ENCODE results near the gene MAP6D1.
A peak's percentile ranks its signal among the peaks of the same experiment; 100 is the strongest.

MAP6D1 gene

GRCh38 chr3:183825456-183826161 lies at the start of gene MAP6D1:
Gene MAP6D1, minus strand, starts transcription at chr3:183825577. Its CDS starts 30 bp downstream, at chr3:183825547.
- peak; percentile 28 to 45 for DNase-seq (ENCODE audit: low read depth in 2 of 2)

- no peak for DNase-seq (ENCODE audit: low read depth in 2 of 2)
Observed at GRCh38 chr3:183873914-183874313, 48.5 kb upstream of the MAP6D1 start.

- no peak for DNase-seq (ENCODE audit: low read depth in 2 of 2)
Observed at GRCh38 chr3:183871541-183871940, 46.2 kb upstream of the MAP6D1 start.

GRCh38 chr3:183870563-183870962 lies 45.2 kb upstream of the MAP6D1 start:
- no peak for DNase-seq (ENCODE audit: low read depth in 2 of 2)

- no peak for DNase-seq (ENCODE audit: low read depth in 2 of 2)
Observed at GRCh38 chr3:183868796-183869195, 43.4 kb upstream of the MAP6D1 start.

GRCh38 chr3:183862610-183863009 lies 37.2 kb upstream of the MAP6D1 start:
- DNase-seq (ENCODE audit: low read depth in 2 of 2), result no peak

GRCh38 chr3:183857863-183858262 lies 32.5 kb upstream of the MAP6D1 start:
- DNase-seq (ENCODE audit: low read depth in 2 of 2), result no peak

- DNase-seq (ENCODE audit: low read depth in 2 of 2), result no peak
Observed at GRCh38 chr3:183854318-183855035, 29.1 kb upstream of the MAP6D1 start.

GRCh38 chr3:183845608-183846288 lies 20.4 kb upstream of the MAP6D1 start:
- no peak for DNase-seq (ENCODE audit: low read depth in 2 of 2)

- no peak for DNase-seq (ENCODE audit: low read depth in 2 of 2)
Observed at GRCh38 chr3:183845090-183845489, 19.7 kb upstream of the MAP6D1 start.

- DNase-seq (ENCODE audit: low read depth in 2 of 2), result no peak
Observed at GRCh38 chr3:183844606-183845005, 19.2 kb upstream of the MAP6D1 start.

- DNase-seq (ENCODE audit: low read depth in 2 of 2), result no peak
Observed at GRCh38 chr3:183839751-183840150, 14.4 kb upstream of the MAP6D1 start.

- no peak for DNase-seq (ENCODE audit: low read depth in 2 of 2)
Observed at GRCh38 chr3:183837894-183838293, 12.5 kb upstream of the MAP6D1 start.

- DNase-seq (ENCODE audit: low read depth in 2 of 2), result no peak
Observed at GRCh38 chr3:183837390-183837789, 12.0 kb upstream of the MAP6D1 start.

- DNase-seq (ENCODE audit: low read depth in 2 of 2), result no peak
Observed at GRCh38 chr3:183833516-183833915, 8.1 kb upstream of the MAP6D1 start.

GRCh38 chr3:183830187-183830586 lies 4.8 kb upstream of the MAP6D1 start:
- no peak for DNase-seq (ENCODE audit: low read depth in 2 of 2)

- DNase-seq (ENCODE audit: low read depth in 2 of 2), result no peak
Observed at GRCh38 chr3:183829466-183829865, 4.1 kb upstream of the MAP6D1 start.

- DNase-seq (ENCODE audit: low read depth in 2 of 2), result no peak
Observed at GRCh38 chr3:183828538-183828870, 3.1 kb upstream of the MAP6D1 start.

GRCh38 chr3:183827809-183828537 lies 2.6 kb upstream of the MAP6D1 start:
- no peak for DNase-seq (ENCODE audit: low read depth in 2 of 2)

GRCh38 chr3:183826448-183827250 lies 1.3 kb upstream of the MAP6D1 start:
- DNase-seq (ENCODE audit: low read depth in 2 of 2), result no peak

GRCh38 chr3:183824761-183825455 lies 469 bp downstream of the MAP6D1 start:
- DNase-seq (ENCODE audit: low read depth in 2 of 2), result peak in 1 of 2 donors; percentile 15
